IPS DF 6.9 (cell line): ENCODE results near the gene GPSM3.

Source experiments
- DNase-seq: peaks from one replicate; pipeline ENCODE4 v3.0.0-alpha.2; 2013; ENCODE audit warnings: low read depth, low spot score
- H3K27ac ChIP-seq: one replicate; pipeline ENCODE4 v1.5.1; 2013; ENCODE audit warnings: low read length, control low read depth
- H3K27me3 ChIP-seq: 2 replicates; pipeline ENCODE4 v1.6.1; 2013; ENCODE audit warnings: mild to moderate bottlenecking, low read length; ENCODE audit not compliant: control insufficient read depth, insufficient read depth
- H3K36me3 ChIP-seq: 2 replicates; pipeline ENCODE4 v1.6.1; 2013; ENCODE audit warnings: low read length; ENCODE audit not compliant: control insufficient read depth, insufficient read depth
- H3K4me1 ChIP-seq: 2 replicates; pipeline ENCODE4 v1.6.1; 2013; ENCODE audit warnings: low read length; ENCODE audit not compliant: control insufficient read depth, insufficient read depth
- H3K4me3 ChIP-seq: 2 replicates; pipeline ENCODE4 v1.5.1; 2013; ENCODE audit warnings: mild to moderate bottlenecking, low read length
- H3K9me3 ChIP-seq: 2 replicates; pipeline ENCODE4 v1.6.1; 2013; ENCODE audit warnings: low read length, inconsistent platforms; ENCODE audit not compliant: control insufficient read depth, insufficient read depth
- WGBS: extraction: QIAGEN DNeasy Blood & Tissue Kit; methylation state at CpG from one replicate; pipeline ENCODE4 v1.1.7; 2013; ENCODE audit warnings: mixed read lengths, missing lambda C conversion rate; ENCODE audit not compliant: insufficient read length, insufficient coverage; 5-methylcytosine and 5-hydroxymethylcytosine counted together

The GPSM3 gene

GRCh38 chr6:32203426-32204267 is 11.2 kb upstream of the GPSM3 start:
- Histone ChIP-seq H3K27me3 (no peaks in the 10 kb centered on the region), H3K4me1 (no peaks in the 10 kb centered on the region; the same call in 1 of the 2 replicates), H3K36me3 (no peaks in the 10 kb centered on the region), H3K9me3 (no peaks in the 10 kb centered on the region), H3K4me3 (no peak overlapping the region), H3K27ac (no peak overlapping the region)
- no peak for DNase-seq
- no CpG with 5 or more reads among the region's 9 CpGs for WGBS

GRCh38 chr6:32202186-32202585 is 9.7 kb upstream of the GPSM3 start:
- no peaks in the 10 kb centered on the region for H3K9me3 ChIP-seq
- whole genome bisulfite sequencing, result no CpG with 5 or more reads among the region's 9 CpGs
- DNase-seq, result no peak
- H3K4me3 ChIP-seq, result no peak overlapping the region
- no peak overlapping the region for H3K27ac ChIP-seq
- H3K4me1 ChIP-seq, result peaks cover 2% of the 10 kb centered on the region
- H3K36me3 ChIP-seq, result no peaks in the 10 kb centered on the region
- no peaks in the 10 kb centered on the region for H3K27me3 ChIP-seq

GRCh38 chr6:32200711-32201475 is 8.4 kb upstream of the GPSM3 start:
- Histone ChIP-seq H3K9me3 (no peaks in the 10 kb centered on the region), H3K27me3 (no peaks in the 10 kb centered on the region), H3K27ac (no peak overlapping the region), H3K36me3 (no peaks in the 10 kb centered on the region), H3K4me3 (no peak overlapping the region), H3K4me1 (peaks cover 7% of the 10 kb centered on the region)
- DNase-seq, result no peak
- no CpG with 5 or more reads among the region's 13 CpGs for whole genome bisulfite sequencing

GRCh38 chr6:32198866-32199265 is 6.4 kb upstream of the GPSM3 start:
- Histone ChIP-seq H3K36me3 (no peaks in the 10 kb centered on the region), H3K27ac (no peak overlapping the region), H3K27me3 (no peaks in the 10 kb centered on the region), H3K4me3 (no peak overlapping the region), H3K9me3 (no peaks in the 10 kb centered on the region), H3K4me1 (peaks cover 8% of the 10 kb centered on the region; the same call in 1 of the 2 replicates)
- no CpG with 5 or more reads among the region's 17 CpGs for WGBS
- DNase-seq, result no peak

- Histone ChIP-seq H3K27ac (no peak overlapping the region), H3K27me3 (no peaks in the 10 kb centered on the region), H3K4me1 (peaks cover 8% of the 10 kb centered on the region; the same call in 1 of the 2 replicates), H3K4me3 (no peak overlapping the region), H3K36me3 (no peaks in the 10 kb centered on the region), H3K9me3 (no peaks in the 10 kb centered on the region)
- no peak for DNase-seq
- WGBS, result no CpG with 5 or more reads among the region's 3 CpGs
Measured at GRCh38 chr6:32198345-32198696, 5.9 kb upstream of the GPSM3 start.

GRCh38 chr6:32196682-32197616 is 4.5 kb upstream of the GPSM3 start:
- Histone ChIP-seq H3K4me3 (peak overlapping the region; percentile 78; the same call in 1 of the 2 replicates), H3K9me3 (no peaks in the 10 kb centered on the region), H3K4me1 (peaks cover 11% of the 10 kb centered on the region), H3K36me3 (no peaks in the 10 kb centered on the region), H3K27me3 (no peaks in the 10 kb centered on the region), H3K27ac (no peak overlapping the region)
- DNase-seq, result no peak
- no CpG with 5 or more reads among the region's 28 CpGs for WGBS

GRCh38 chr6:32195902-32196681 is 3.6 kb upstream of the GPSM3 start:
- Histone ChIP-seq H3K4me1 (peaks cover 13% of the 10 kb centered on the region), H3K4me3 (peak overlapping the region; percentile 78), H3K27ac (no peak overlapping the region), H3K36me3 (no peaks in the 10 kb centered on the region), H3K27me3 (no peaks in the 10 kb centered on the region), H3K9me3 (no peaks in the 10 kb centered on the region)
- no peak for DNase-seq
- no CpG with 5 or more reads among the region's 58 CpGs for WGBS

- no CpG with 5 or more reads among the region's 25 CpGs for WGBS
Measured at GRCh38 chr6:32195652-32195901, 3.1 kb upstream of the GPSM3 start.

GRCh38 chr6:32194825-32195651 is 2.6 kb upstream of the GPSM3 start:
- Histone ChIP-seq H3K4me3 (peak overlapping the region; percentile 26; the same call in 1 of the 2 replicates), H3K4me1 (peaks cover 15% of the 10 kb centered on the region), H3K9me3 (no peaks in the 10 kb centered on the region), H3K36me3 (no peaks in the 10 kb centered on the region), H3K27me3 (no peaks in the 10 kb centered on the region), H3K27ac (no peak overlapping the region)
- no peak for DNase-seq
- WGBS, result no CpG with 5 or more reads among the region's 15 CpGs

More at GRCh38 chr6:32195652-32195901, 3.1 kb upstream of the GPSM3 start:
- peaks cover 15% of the 10 kb centered on the region for H3K4me1 ChIP-seq
- no peak overlapping the region for H3K27ac ChIP-seq
- no peaks in the 10 kb centered on the region for H3K36me3 ChIP-seq
- H3K27me3 ChIP-seq, result no peaks in the 10 kb centered on the region
- peak; percentile 99 for DNase-seq
- H3K9me3 ChIP-seq, result no peaks in the 10 kb centered on the region
- H3K4me3 ChIP-seq, result peak overlapping the region; percentile 78; the same call in 1 of the 2 replicates
